K562 (cell line): ENCODE data around the gene PDZRN3. TPM values are rescaled to one million over a fixed set of nuclear protein-coding genes. Genes with fewer than 3 reads are reported as not detected.

Source experiments
- CREB1 ChIP-seq, 2 experiments: sonication (generic) in 1 of 2; formaldehyde crosslinking in 1 of 2; IDR thresholded peaks; 2 replicates each; pipeline versions ENCODE4 v1.6.1 to v1.8.0; 2012 to 2022; ENCODE audit warnings: inconsistent platforms in 1 of 2, mild to moderate bottlenecking in 1 of 2, missing genetic modification reagents in 1 of 2, moderate library complexity in 1 of 2
- MAFG ChIP-seq: fragments of 450-650 bp; conservative IDR thresholded peaks from 2 replicates; pipeline ENCODE4 v1.6.1; 2016; ENCODE audit warnings: missing genetic modification characterization, missing compliant biosample characterization
- MGA ChIP-seq: fragments of 450-650 bp; IDR thresholded peaks from 2 replicates; pipeline ENCODE4 v1.6.1; 2016; ENCODE audit warnings: mild to moderate bottlenecking, moderate library complexity
- NR2C2 ChIP-seq, 2 experiments: fragments of 200-800 bp in 1 of 2; sonication (Bioruptor generic) in 1 of 2; sonication (generic) in 1 of 2; formaldehyde crosslinking in 1 of 2; IDR thresholded peaks; 2 replicates each; pipeline versions ENCODE4 v1.6.1 to v1.8.0; 2016 to 2022; ENCODE audit warnings: mild to moderate bottlenecking in 1 of 2, missing compliant biosample characterization in 1 of 2, missing genetic modification characterization in 1 of 2, missing genetic modification reagents in 1 of 2
- polyA plus RNA-seq, 8 experiments: library from polyadenylated mRNA; depleted of rRNA in 4 of 8; stranded (reverse) in 5 of 8; unstranded in 3 of 8; fragments of >200 nt; fragmentation: Nextera tagmentation in 2 of 8; fragmentation: Illumina TruSeq in 1 of 8; extraction: Ambion mirVana in 2 of 8; extraction: Trizol in 1 of 8; gene quantifications; 2 replicates each; pipeline versions ENCODE4 v1.2.1 to v1.2.3, GENCODE V29; 2011 to 2014; ENCODE audit warnings: inconsistent platforms in 1 of 8, missing spikeins in 1 of 8
- total RNA-seq, 7 experiments: library from RNA; depleted of rRNA in 6 of 7; stranded (reverse); fragments of >200 nt in 6 of 7; fragmentation: Illumina TruSeq in 2 of 7; extraction: Trizol in 2 of 7; gene quantifications; 2 replicates each; pipeline versions ENCODE4 v1.2.1 to v1.2.3, GENCODE V29; 2011 to 2021; ENCODE audit warnings: low replicate concordance in 1 of 7

Gene PDZRN3
- total and polyA plus RNA-seq, 9 of the 15 experiments (the other 6 are each of a cell fraction or from before 2014, with no cell fraction given) = 0.16 TPM; not detected in 8

DNA sequence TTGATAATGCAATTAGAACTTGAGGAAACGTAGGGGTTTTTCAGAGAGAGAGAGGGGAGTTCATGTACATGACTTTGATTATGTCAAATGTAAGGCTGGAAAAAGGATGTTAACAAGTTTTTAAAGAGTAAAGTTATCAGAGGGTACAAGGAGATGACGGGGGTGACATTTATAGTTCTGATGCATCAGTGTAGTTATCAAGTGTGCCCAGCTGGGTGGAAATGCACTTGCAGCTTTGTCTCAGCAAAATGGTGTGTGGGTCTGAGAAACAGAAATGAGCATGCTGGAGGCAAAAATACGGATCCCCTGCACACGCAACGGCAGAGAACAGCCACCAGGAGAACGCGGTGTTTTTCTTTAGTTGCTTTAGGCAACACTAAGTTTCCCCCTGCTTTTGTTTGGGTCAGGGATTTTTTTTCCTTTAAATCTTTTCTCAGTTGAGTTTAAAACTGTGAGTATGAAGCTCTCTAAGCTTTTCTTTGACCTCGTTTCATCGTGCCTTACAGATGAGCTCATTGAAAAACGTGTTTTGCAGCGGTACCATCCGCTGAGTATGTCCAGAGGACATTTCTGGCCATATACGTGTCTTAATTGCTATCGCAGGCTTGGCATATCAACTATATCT is 205.4 kb downstream of the PDZRN3 start (continued):
- TF ChIP-seq NR2C2 (CRISPR knock-in tag; IDR thresholded peaks at IDR 0.05) = no peak
- no peak for TF ChIP-seq NR2C2 (tag; IDR thresholded peaks at IDR 0.05)
- no peak for TF ChIP-seq CREB1 (IDR thresholded peaks at IDR 0.05)
- TF ChIP-seq CREB1 (CRISPR knock-in tag; IDR thresholded peaks at IDR 0.05) = no peak
- TF ChIP-seq MAFG (tag) = no peak
- no peak for TF ChIP-seq MGA
